Sigmoid colon (tissue), 7 donors: ENCODE results near the gene AUTS2. TPM values are rescaled to one million over a fixed set of nuclear protein-coding genes. Genes with fewer than 3 reads are reported as not detected.
A peak's percentile ranks its signal among the peaks of the same experiment; 100 is the strongest.

Experiments
- DNase-seq: peaks from one replicate; pipeline ENCODE4 v3.0.0-alpha.2; 2019
- H3K27ac ChIP-seq, 4 donors: fragments of 200-600 bp; sonication (generic); one replicate each; pipeline ENCODE4 v1.5.1; 2016 to 2019; ENCODE audit warnings: mild to moderate bottlenecking in 1 of 4
- H3K27me3 ChIP-seq, 3 donors: fragments of 200-600 bp; sonication (generic); one replicate each; pipeline ENCODE4 v1.5.1; 2019; ENCODE audit warnings: mild to moderate bottlenecking in 1 of 3
- H3K36me3 ChIP-seq, 4 donors: fragments of 200-600 bp; sonication (generic); one replicate each; pipeline ENCODE4 v1.5.1; 2016 to 2019
- H3K4me1 ChIP-seq, 4 donors: fragments of 200-600 bp; sonication (generic); one replicate each; pipeline ENCODE4 v1.5.1; 2017 to 2019
- H3K4me3 ChIP-seq, 4 donors: fragments of 200-600 bp; sonication (generic); one replicate each; pipeline ENCODE4 v1.5.1; 2017 to 2019; ENCODE audit warnings: mild to moderate bottlenecking in 2 of 4, moderate library complexity in 1 of 4
- H3K9me3 ChIP-seq, 4 donors: fragments of 200-600 bp in 3 of 4; sonication (generic) in 3 of 4; one replicate each; pipeline versions ENCODE4 v1.5.1 to v1.6.1; 2013 to 2019
- CTCF ChIP-seq, 4 experiments: fragments of 450-650 bp in 3 of 4; fragments of 200-600 bp in 1 of 4; IDR thresholded peaks; one replicate each; pipeline ENCODE4 v1.5.1; 2016 to 2019; ENCODE audit warnings: antibody characterized with exemption in 4 of 4, mild to moderate bottlenecking in 3 of 4, moderate library complexity in 2 of 4
- EP300 ChIP-seq, 4 donors: sonication (generic); formaldehyde crosslinking; IDR thresholded peaks; one replicate each; pipeline ENCODE4 v1.6.1; 2017; ENCODE audit warnings: antibody characterized with exemption in 4 of 4
- POLR2A ChIP-seq, 2 donors: fragments of 450-650 bp; IDR thresholded peaks; one replicate each; pipeline ENCODE4 v1.6.1; 2016; ENCODE audit warnings: antibody characterized with exemption in 2 of 2, mild to moderate bottlenecking in 2 of 2, moderate library complexity in 2 of 2
- POLR2AphosphoS5 ChIP-seq, 4 donors: sonication (generic); formaldehyde crosslinking; IDR thresholded peaks; one replicate each; pipeline ENCODE4 v1.6.1; 2017; ENCODE audit warnings: antibody characterized with exemption in 4 of 4
- WGBS, 2 donors: extraction: QIAGEN DNeasy Blood & Tissue Kit; methylation state at CpG; one replicate each; pipeline ENCODE4 v1.1.7; 2013; 5-methylcytosine and 5-hydroxymethylcytosine counted together
- intact Hi-C: fragments of 100-400 bp; cut with DNase I; formaldehyde crosslinking; loops from one replicate; pipeline ENCODE4 v1.15.1; 2023
- polyA plus RNA-seq, 3 donors: library from polyadenylated mRNA; stranded (reverse); fragments of 200-250 nt; gene quantifications; one replicate each; pipeline ENCODE4 v1.2.3, GENCODE V29; 2013
- total RNA-seq, 4 donors: library from RNA; depleted of rRNA; stranded (reverse); fragments of >200 nt; gene quantifications; one replicate each; pipeline ENCODE4 v1.1.0, GENCODE V29; 2016
- donor health status: healthy with polysubstance abuse.
- donor health status: Bipolar disorder and iron deficiency.
- donor health status: healthy.

The AUTS2 gene
- total and polyA plus RNA-seq, 7 donors = 3.6 to 55.7 (median 25.5) TPM

DNA sequence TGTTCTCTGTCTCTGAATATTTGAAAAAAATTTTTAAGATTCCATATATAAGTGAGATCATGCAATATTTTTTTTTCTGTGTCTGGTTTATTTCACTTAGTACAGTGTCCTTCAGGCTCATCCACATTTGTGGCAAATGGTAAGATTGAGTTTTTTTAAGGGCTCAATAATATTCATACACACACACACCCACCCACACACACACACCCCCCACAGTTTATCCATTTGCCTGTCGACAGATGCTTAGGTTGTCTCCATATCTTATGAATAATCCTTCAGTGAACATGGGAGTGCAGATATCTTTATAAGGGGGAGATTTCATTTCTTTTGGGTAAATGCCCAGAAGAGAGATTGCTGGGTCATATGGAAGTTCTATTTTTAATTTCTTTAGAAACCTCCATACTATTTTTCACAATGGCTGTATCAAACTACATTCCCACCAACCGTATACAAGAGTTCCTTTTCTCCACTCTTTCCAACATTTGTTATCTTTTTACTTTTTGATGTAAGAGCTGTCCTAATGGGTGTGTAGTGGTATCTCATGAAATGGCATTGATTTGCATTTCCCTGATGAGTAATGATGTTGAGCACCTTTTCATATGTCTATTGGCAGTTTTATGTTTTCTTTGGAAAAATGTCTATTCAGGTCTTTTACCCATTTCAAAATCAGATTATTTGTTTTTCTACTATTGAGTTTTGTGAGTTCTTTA is 35.0 kb downstream of the AUTS2 start:
- TF ChIP-seq POLR2A (IDR thresholded peaks at IDR 0.05) (no peak), EP300 (IDR thresholded peaks at IDR 0.05) (no peak), POLR2AphosphoS5 (IDR thresholded peaks at IDR 0.05) (no peak), CTCF (IDR thresholded peaks at IDR 0.05) (no peak)
- intact Hi-C loops = no loop called here
- H3K36me3 ChIP-seq = no peaks in the 10 kb centered on the region
- H3K27me3 ChIP-seq = no peaks in the 10 kb centered on the region
- WGBS, 2 donors = 78 to 83% methylated on average over 2 of the region's 2 CpGs
- DNase-seq = no peak
- peaks cover 0 to 59% (median 54%) of the 10 kb centered on the region in 4 donors for H3K4me1 ChIP-seq
- no peak overlapping the region for H3K4me3 ChIP-seq
- no peaks in the 10 kb centered on the region for H3K9me3 ChIP-seq
- H3K27ac ChIP-seq = peak overlapping the region in 1 of 4 donors; percentile 33

DNA sequence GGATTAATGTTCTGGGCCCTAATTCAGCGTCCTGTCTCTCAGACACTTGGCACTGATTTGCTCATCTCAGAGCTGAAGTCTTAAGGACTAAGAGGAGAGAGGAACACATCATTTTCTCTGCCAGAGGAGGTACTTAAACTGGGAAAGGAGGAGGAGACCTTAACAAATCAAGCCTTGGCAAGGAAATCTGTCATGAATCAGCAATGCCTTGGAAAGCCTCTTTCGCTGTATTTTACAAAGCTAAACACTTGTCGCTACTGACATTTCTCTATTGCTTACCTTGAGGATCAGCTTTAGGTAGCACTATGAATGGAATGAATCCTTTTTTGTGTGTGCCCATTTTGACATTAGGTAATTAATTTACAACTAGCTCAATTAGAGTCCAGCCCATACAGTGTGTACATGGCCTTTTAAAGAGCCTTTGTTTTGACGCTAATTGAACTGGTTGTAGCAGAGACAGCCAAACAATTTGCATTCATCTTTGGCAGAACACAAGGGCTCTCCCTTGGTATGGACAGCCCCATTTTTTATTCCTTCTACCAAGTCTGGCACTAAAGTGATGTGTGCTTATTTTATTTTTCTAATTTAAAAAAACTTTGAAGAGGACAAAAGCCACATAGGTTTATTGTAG is 37.4 kb downstream of the AUTS2 start:
- no peak for DNase-seq
- TF ChIP-seq EP300 (IDR thresholded peaks at IDR 0.05) (no peak), POLR2AphosphoS5 (IDR thresholded peaks at IDR 0.05) (no peak), POLR2A (IDR thresholded peaks at IDR 0.05) (no peak), CTCF (IDR thresholded peaks at IDR 0.05) (no peak)
- no peak overlapping the region for H3K4me3 ChIP-seq
- peak overlapping the region in 2 of 4 donors; percentile 1 to 29 for H3K27ac ChIP-seq
- 80 to 86% methylated on average over 4 of the region's 4 CpGs for WGBS, 2 donors
- H3K4me1 ChIP-seq = peaks cover 0 to 62% (median 53%) of the 10 kb centered on the region in 4 donors
- intact Hi-C loops = no loop called here
- H3K9me3 ChIP-seq = no peaks in the 10 kb centered on the region
- H3K27me3 ChIP-seq = no peaks in the 10 kb centered on the region
- H3K36me3 ChIP-seq = no peaks in the 10 kb centered on the region

DNA sequence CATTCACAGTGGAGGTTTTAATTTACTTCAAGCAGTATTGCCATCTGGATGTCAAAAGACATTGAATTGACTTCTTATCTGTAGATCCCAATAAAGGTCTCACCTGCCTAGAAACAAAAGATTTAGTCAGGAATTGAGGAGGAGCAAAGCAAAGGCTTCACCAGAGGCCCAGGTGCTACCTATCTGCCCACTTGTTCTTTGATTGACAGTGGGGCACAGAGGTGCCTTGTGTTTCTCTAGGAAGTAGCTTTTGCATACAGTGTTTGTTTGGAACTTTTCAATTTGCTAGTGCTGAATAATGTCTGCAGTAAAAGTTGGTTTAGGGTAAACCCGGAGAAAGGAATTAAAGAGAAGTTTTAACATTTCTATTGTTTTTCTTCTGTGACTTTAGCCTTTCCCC is 40.4 kb downstream of the AUTS2 start:
- Histone ChIP-seq H3K4me1 (peaks cover 0 to 43% (median 35%) of the 10 kb centered on the region in 4 donors), H3K4me3 (no peak overlapping the region), H3K36me3 (no peaks in the 10 kb centered on the region), H3K27ac (no peak overlapping the region), H3K9me3 (no peaks in the 10 kb centered on the region), H3K27me3 (no peaks in the 10 kb centered on the region)
- intact Hi-C loops = no loop called here
- TF ChIP-seq POLR2AphosphoS5 (IDR thresholded peaks at IDR 0.05) (no peak), POLR2A (IDR thresholded peaks at IDR 0.05) (no peak), EP300 (IDR thresholded peaks at IDR 0.05) (no peak), CTCF (IDR thresholded peaks at IDR 0.05) (no peak)
- 71 to 85% methylated on average over 1 of the region's 1 CpG for WGBS, 2 donors
- no peak for DNase-seq

DNA sequence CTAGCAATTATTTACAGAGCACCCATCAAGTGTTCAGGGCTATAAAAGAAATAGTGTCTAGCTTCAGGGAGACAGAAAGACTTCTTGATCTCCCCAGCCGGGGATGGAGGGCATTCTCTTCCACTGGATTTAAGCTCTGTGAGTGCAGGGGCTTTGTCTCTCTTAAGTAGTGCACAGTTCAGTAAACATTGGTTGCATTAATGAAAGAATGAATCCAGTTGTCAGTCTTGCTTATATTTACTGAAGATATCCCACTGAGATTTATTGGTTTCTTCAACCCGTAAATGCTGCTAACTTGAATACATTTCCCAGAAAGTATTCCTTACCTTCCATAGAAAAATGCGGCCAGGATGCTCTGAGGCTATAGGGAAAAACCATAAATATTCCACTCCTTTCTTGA is 41.9 kb downstream of the AUTS2 start:
- no peak for TF ChIP-seq EP300 (IDR thresholded peaks at IDR 0.05)
- TF ChIP-seq CTCF (IDR thresholded peaks at IDR 0.05) = no peak
- TF ChIP-seq POLR2AphosphoS5 (IDR thresholded peaks at IDR 0.05) = no peak
- TF ChIP-seq POLR2A (IDR thresholded peaks at IDR 0.05) = no peak
- H3K36me3 ChIP-seq = no peaks in the 10 kb centered on the region
- H3K4me1 ChIP-seq = peaks cover 0 to 49% (median 44%) of the 10 kb centered on the region in 4 donors
- DNase-seq = no peak
- 64 to 74% methylated on average over 3 of the region's 3 CpGs for WGBS, 2 donors
- no peak overlapping the region for H3K27ac ChIP-seq
- H3K4me3 ChIP-seq = no peak overlapping the region
- intact Hi-C loops = no loop called here
- no peaks in the 10 kb centered on the region for H3K9me3 ChIP-seq
- no peaks in the 10 kb centered on the region for H3K27me3 ChIP-seq
